Liver (tissue), 9 donors: Measurements from ENCODE around the gene CAPN10. TPM values are rescaled to one million over a fixed set of nuclear protein-coding genes. Genes with fewer than 3 reads are reported as not detected.

Source experiments
- DNase-seq: peaks from one replicate; pipeline ENCODE4 v3.0.0-alpha.2; 2017; ENCODE audit warnings: low spot score
- H3K27ac ChIP-seq, 2 donors: one replicate each; pipeline ENCODE4 v1.7.0; 2013; ENCODE audit warnings: inconsistent platforms in 2 of 2, low read length in 2 of 2, control low read depth in 1 of 2, low read depth in 1 of 2, mild to moderate bottlenecking in 1 of 2
- H3K27me3 ChIP-seq, 4 donors: one replicate each; pipeline versions ENCODE4 v1.6.1 to v1.7.0; 2013; ENCODE audit warnings: low read length in 3 of 4, inconsistent platforms in 1 of 4, mild to moderate bottlenecking in 1 of 4, moderate library complexity in 1 of 4; ENCODE audit not compliant: control insufficient read depth in 4 of 4, insufficient read depth in 4 of 4
- H3K36me3 ChIP-seq, 4 donors: one replicate each; pipeline versions ENCODE4 v1.6.1 to v1.7.0; 2013; ENCODE audit warnings: low read length in 3 of 4, mild to moderate bottlenecking in 3 of 4, low read depth in 1 of 4, moderate library complexity in 1 of 4; ENCODE audit not compliant: control insufficient read depth in 4 of 4, insufficient read depth in 3 of 4
- H3K4me1 ChIP-seq, 4 donors: one replicate each; pipeline versions ENCODE4 v1.6.1 to v1.7.0; 2013; ENCODE audit warnings: low read length in 3 of 4, mild to moderate bottlenecking in 3 of 4, moderate library complexity in 1 of 4; ENCODE audit not compliant: control insufficient read depth in 4 of 4, insufficient read depth in 4 of 4
- H3K4me3 ChIP-seq, 3 donors: one replicate each; pipeline versions ENCODE4 v1.6.1 to v1.7.0; 2013; ENCODE audit warnings: low read length in 3 of 3, control low read depth in 1 of 3, low read depth in 1 of 3, mild to moderate bottlenecking in 1 of 3
- H3K9ac ChIP-seq, 2 donors: one replicate each; pipeline ENCODE4 v1.7.0; 2013; ENCODE audit warnings: low read length in 2 of 2, mild to moderate bottlenecking in 2 of 2, moderate library complexity in 2 of 2, control low read depth in 1 of 2, low read depth in 1 of 2
- H3K9me3 ChIP-seq, 4 donors: one replicate each; pipeline versions ENCODE4 v1.6.1 to v1.7.0; 2013; ENCODE audit warnings: low read length in 3 of 4; ENCODE audit not compliant: control insufficient read depth in 4 of 4
- CTCF ChIP-seq: fragments of 150-350 bp; IDR thresholded peaks from 2 replicates; pipeline ENCODE4 v1.5.1; 2017; ENCODE audit warnings: improper control_type of control experiment, low read depth, low read length; ENCODE audit not compliant: missing input control
- EGR1 ChIP-seq, 2 donors: IDR thresholded peaks; 2 replicates each; pipeline ENCODE4 v1.6.1; 2016 to 2018; ENCODE audit warnings: antibody characterized with exemption in 2 of 2, low read depth in 2 of 2
- FOXA1 ChIP-seq: IDR thresholded peaks from 2 replicates; pipeline ENCODE4 v1.6.1; 2016; ENCODE audit warnings: antibody characterized with exemption
- FOXA2 ChIP-seq: IDR thresholded peaks from 2 replicates; pipeline ENCODE4 v1.6.1; 2016; ENCODE audit warnings: antibody characterized with exemption
- GABPA ChIP-seq, 2 donors: IDR thresholded peaks in 1 of 2; conservative IDR thresholded peaks in 1 of 2; 2 replicates each; pipeline ENCODE4 v1.6.1; 2016; ENCODE audit warnings: antibody characterized with exemption in 2 of 2, mild to moderate bottlenecking in 1 of 2, moderate library complexity in 1 of 2
- HNF4A ChIP-seq, 2 donors: conservative IDR thresholded peaks; 2 replicates each; pipeline ENCODE4 v1.6.1; 2016; ENCODE audit warnings: antibody characterized with exemption in 2 of 2, mild to moderate bottlenecking in 2 of 2
- HNF4G ChIP-seq: IDR thresholded peaks from 2 replicates; pipeline ENCODE4 v1.6.1; 2016; ENCODE audit warnings: antibody characterized with exemption
- MAX ChIP-seq: IDR thresholded peaks from 2 replicates; pipeline ENCODE4 v1.6.1; 2016; ENCODE audit warnings: antibody characterized with exemption
- NR2F2 ChIP-seq: IDR thresholded peaks from 2 replicates; pipeline ENCODE4 v1.6.1; 2016; ENCODE audit warnings: antibody characterized with exemption
- RAD21 ChIP-seq, 2 donors: IDR thresholded peaks; 2 replicates each; pipeline ENCODE4 v1.6.1; 2016; ENCODE audit warnings: antibody characterized with exemption in 2 of 2, mild to moderate bottlenecking in 2 of 2
- REST ChIP-seq: IDR thresholded peaks from 2 replicates; pipeline ENCODE4 v1.6.1; 2016; ENCODE audit warnings: antibody characterized with exemption, mild to moderate bottlenecking
- SP1 ChIP-seq: IDR thresholded peaks from 2 replicates; pipeline ENCODE4 v1.6.1; 2018; ENCODE audit warnings: antibody characterized with exemption, mild to moderate bottlenecking
- TAF1 ChIP-seq: conservative IDR thresholded peaks from 2 replicates; pipeline ENCODE4 v1.6.1; 2016; ENCODE audit warnings: antibody characterized with exemption, mild to moderate bottlenecking
- YY1 ChIP-seq: IDR thresholded peaks from 2 replicates; pipeline ENCODE4 v1.6.1; 2016; ENCODE audit warnings: antibody characterized with exemption, mild to moderate bottlenecking
- ZBTB33 ChIP-seq: IDR thresholded peaks from 2 replicates; pipeline ENCODE4 v1.6.1; 2016; ENCODE audit warnings: antibody characterized with exemption
- WGBS: extraction: QIAGEN DNeasy Blood & Tissue Kit; methylation state at CpG from one replicate; pipeline ENCODE4 v1.1.7; 2013; 5-methylcytosine and 5-hydroxymethylcytosine counted together
- polyA plus RNA-seq, 2 donors: library from polyadenylated mRNA; stranded (reverse) in 1 of 2; unstranded in 1 of 2; fragments of 200-250 nt in 1 of 2; fragments of >200 nt in 1 of 2; fragmentation: Nextera tagmentation in 1 of 2; extraction: Ambion mirVana in 1 of 2; gene quantifications; one replicate each; pipeline versions ENCODE4 v1.2.1 to v1.2.3, GENCODE V29; 2013 to 2015
- total RNA-seq, 2 donors: library from RNA; depleted of rRNA; stranded (reverse); fragments of >200 nt; gene quantifications; one replicate each; pipeline ENCODE4 v1.2.3, GENCODE V29; 2014
- donor health status: healthy.
- donor health status: healthy.
- donor health status: healthy.
- donor health status: healthy.
- donor health status: healthy.

CAPN10 gene
- total and polyA plus RNA-seq, 4 donors: 4.8 to 11.3 (median 6.5) TPM

- H3K27ac ChIP-seq: no peak overlapping the region
- WGBS: 97% methylated on average over 5 of the region's 5 CpGs
- no peak for TF ChIP-seq EGR1 (IDR thresholded peaks at IDR 0.05; ENCODE audit: low read depth in 2 of 2)
- no peak for TF ChIP-seq CTCF
- no peak for TF ChIP-seq HNF4G
- TF ChIP-seq REST: no peak
- no peak for TF ChIP-seq FOXA1
- TF ChIP-seq FOXA2: no peak
- TF ChIP-seq NR2F2: no peak
- TF ChIP-seq RAD21 (IDR thresholded peaks at IDR 0.05): no peak
- TF ChIP-seq GABPA (IDR thresholded peaks at IDR 0.05 in 1 of 2, conservative IDR thresholded peaks at IDR 0.05 in 1 of 2): no peak
- TF ChIP-seq MAX: no peak
- TF ChIP-seq HNF4A (conservative IDR thresholded peaks at IDR 0.05): no peak
- no peak for TF ChIP-seq SP1
- TF ChIP-seq ZBTB33: no peak
- TF ChIP-seq YY1: no peak
- H3K4me1 ChIP-seq: peaks cover 16 to 42% (median 36%) of the 10 kb centered on the region in 4 donors
- no peak overlapping the region for H3K9ac ChIP-seq
- H3K36me3 ChIP-seq: peaks cover 0 to 16% (median under 1%) of the 10 kb centered on the region in 4 donors
- no peak overlapping the region for H3K4me3 ChIP-seq
- no peaks in the 10 kb centered on the region for H3K9me3 ChIP-seq
- no peaks in the 10 kb centered on the region for H3K27me3 ChIP-seq
- no peak for DNase-seq
These were observed 4.7 kb upstream of the CAPN10 start for GRCh38 chr2:240581811-240582210.

GRCh38 chr2:240582781-240583180, 3.8 kb upstream of the CAPN10 start:
- H3K36me3 ChIP-seq: peaks cover 0 to 8% (median 0%) of the 10 kb centered on the region in 4 donors
- no peak overlapping the region for H3K9ac ChIP-seq
- WGBS: 93% methylated on average over 3 of the region's 3 CpGs
- no peak for TF ChIP-seq TAF1
- TF ChIP-seq REST: no peak
- TF ChIP-seq HNF4G: no peak
- no peak for TF ChIP-seq CTCF
- no peak for TF ChIP-seq SP1
- no peak for TF ChIP-seq HNF4A (conservative IDR thresholded peaks at IDR 0.05)
- TF ChIP-seq GABPA (IDR thresholded peaks at IDR 0.05 in 1 of 2, conservative IDR thresholded peaks at IDR 0.05 in 1 of 2): no peak
- no peak for TF ChIP-seq NR2F2
- TF ChIP-seq MAX: no peak
- no peak for TF ChIP-seq RAD21 (IDR thresholded peaks at IDR 0.05)
- no peak overlapping the region for H3K27ac ChIP-seq
- DNase-seq: no peak
- no peaks in the 10 kb centered on the region for H3K27me3 ChIP-seq
- no peak overlapping the region for H3K4me3 ChIP-seq
- H3K9me3 ChIP-seq: no peaks in the 10 kb centered on the region
- H3K4me1 ChIP-seq: peaks cover 21 to 51% (median 43%) of the 10 kb centered on the region in 4 donors
